Muscle of back (tissue), 13 donors: Measurements from ENCODE around the gene RBM22. TPM values are rescaled to one million over a fixed set of nuclear protein-coding genes. Genes with fewer than 3 reads are reported as not detected.
"Not testable (repeated sequence)": the region's sequence is repeated elsewhere in the genome, so short reads cannot be mapped to it uniquely, and the experiment has no call there.

Experiments used
- DNase-seq, 3 donors: peaks; one replicate each; pipeline versions ENCODE4 v3.0.0 to v3.0.0-alpha.2; 2013
- long read RNA-seq, 9 donors: transcript quantifications; one replicate each; lab custom pipeline, GENCODE V29; 2026
- polyA plus RNA-seq, 10 donors: library from polyadenylated mRNA; unstranded; fragments of 120-200 nt; gene quantifications; one replicate each; pipeline ENCODE4 v1.2.1, GENCODE V29; 2013; ENCODE audit not compliant: insufficient read length in 10 of 10

Gene RBM22
- 10 to 100 TPM; 36.1 to 53.9 (median 45.0) TPM for polyA plus RNA-seq
- long read RNA-seq, donor 1, transcript RBM22-201 (11 exons, 2,342 nt) = major isoform, 5 of 10 reads
- long read RNA-seq, donor 1, partial matches to known transcripts = 0 of 10 reads
- long read RNA-seq, donor 1, other reads (novel, unspliced or antisense) = 0 of 10 reads
- long read RNA-seq, donor 2, transcript RBM22-201 (11 exons, 2,342 nt) = major isoform, 6 of 10 reads
- long read RNA-seq, donor 2, partial matches to known transcripts = 0 of 10 reads
- long read RNA-seq, donor 2, other reads (novel, unspliced or antisense) = 0 of 10 reads
- long read RNA-seq, donor 3 = 0 reads
- long read RNA-seq, donor 4, transcript RBM22-201 (11 exons, 2,342 nt) = major isoform, 5 of 6 reads
- long read RNA-seq, donor 4, partial matches to known transcripts = 0 of 6 reads
- long read RNA-seq, donor 4, other reads (novel, unspliced or antisense) = 0 of 6 reads
- long read RNA-seq, donor 5, transcript RBM22-208 (7 exons, 989 nt) = major isoform, 5 of 21 reads
- long read RNA-seq, donor 5, partial matches to known transcripts = 11 of 21 reads
- long read RNA-seq, donor 5, other reads (novel, unspliced or antisense) = 0 of 21 reads
- long read RNA-seq, donor 6, transcript RBM22-201 (11 exons, 2,342 nt) = major isoform, 6 of 8 reads
- long read RNA-seq, donor 6, partial matches to known transcripts = 0 of 8 reads
- long read RNA-seq, donor 6, other reads (novel, unspliced or antisense) = 0 of 8 reads
- long read RNA-seq, donor 7, partial matches to known transcripts = 0 of 5 reads
- long read RNA-seq, donor 7, other reads (novel, unspliced or antisense) = 0 of 5 reads
- long read RNA-seq, donor 8, transcript RBM22-201 (11 exons, 2,342 nt) = major isoform, 6 of 10 reads
- long read RNA-seq, donor 8, partial matches to known transcripts = 0 of 10 reads
- long read RNA-seq, donor 8, other reads (novel, unspliced or antisense) = 0 of 10 reads
- long read RNA-seq, donor 9, partial matches to known transcripts = 0 of 1 reads
- long read RNA-seq, donor 9, other reads (novel, unspliced or antisense) = 0 of 1 reads

- DNase-seq = peak; percentile 91 to 98 (median 95)
Observed at GRCh38 chr5:150700594-150701377, at the start of gene RBM22. Gene RBM22, minus strand, starts transcription at chr5:150701062. Its CDS starts 77 bp downstream, at chr5:150700985.

DNA sequence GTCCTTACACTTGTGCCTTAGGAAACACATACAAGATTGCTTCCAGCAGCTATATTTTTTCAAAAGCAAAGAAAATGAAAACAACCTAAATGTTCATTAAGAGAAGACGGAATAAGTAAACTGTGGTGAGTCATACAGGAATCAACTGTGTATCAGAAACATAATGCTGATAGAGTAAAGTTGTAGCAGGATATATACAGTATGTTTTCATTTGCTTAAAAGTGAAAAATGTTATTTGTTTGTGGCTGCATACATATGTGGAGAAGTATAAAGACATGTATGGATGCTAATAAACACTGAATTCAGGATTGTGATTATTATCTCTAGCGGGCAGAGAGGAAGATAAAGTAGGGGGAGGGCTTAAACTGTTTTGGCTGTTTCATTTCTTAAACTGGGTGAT is 49.6 kb upstream of the RBM22 start:
- DNase-seq = no peak

DNA sequence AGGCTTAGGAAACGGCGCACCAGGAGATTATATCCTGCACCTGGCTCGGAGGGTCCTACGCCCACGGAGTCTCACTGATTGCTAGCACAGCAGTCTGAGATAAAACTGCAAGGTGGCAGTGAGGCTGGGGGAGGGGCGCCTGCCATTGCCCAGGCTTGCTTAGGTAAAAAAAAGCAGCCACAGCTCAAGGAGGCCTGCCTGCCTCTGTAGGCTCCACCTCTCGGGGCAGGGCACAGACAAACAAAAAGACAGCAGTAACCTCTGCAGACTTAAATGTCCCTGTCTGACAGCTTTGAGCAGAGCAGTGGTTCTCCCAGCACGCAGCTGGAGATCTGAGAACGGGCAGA is 42.3 kb upstream of the RBM22 start:
- DNase-seq = not testable (repeated sequence)

DNA sequence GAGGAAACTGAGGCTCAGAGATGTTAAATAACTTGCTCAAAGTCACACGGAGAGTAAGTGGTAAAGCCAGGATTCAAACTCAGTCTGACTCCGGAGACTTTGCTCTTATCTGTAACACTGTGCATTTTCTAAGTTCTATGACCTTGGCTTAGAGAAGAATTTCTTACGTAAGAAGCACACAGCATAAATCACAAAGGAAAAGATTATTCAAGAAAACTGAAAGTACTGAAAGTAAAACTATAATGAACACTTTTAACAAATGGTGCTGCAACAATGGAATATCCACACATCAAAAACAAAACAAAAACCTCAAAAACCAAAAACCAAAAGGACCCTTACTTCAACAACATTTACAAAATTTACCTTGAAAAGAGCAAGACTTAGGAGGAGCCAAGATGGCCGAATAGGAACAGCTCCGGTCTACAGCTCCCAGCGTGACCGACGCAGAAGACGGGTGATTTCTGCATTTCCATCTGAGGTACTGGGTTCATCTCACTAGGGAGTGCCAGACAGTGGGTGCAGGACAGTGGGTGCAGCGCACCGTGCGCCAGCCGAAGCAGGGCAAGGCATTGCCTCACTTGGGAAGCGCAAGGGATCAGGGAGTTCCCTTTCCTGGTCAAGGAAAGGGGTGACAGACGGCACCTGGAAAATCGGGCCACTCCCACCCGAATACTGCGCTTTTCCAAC is 41.7 kb upstream of the RBM22 start:
- DNase-seq = not testable (repeated sequence)

- no peak for DNase-seq
Observed at GRCh38 chr5:150740992-150741391, 40.1 kb upstream of the RBM22 start.

GRCh38 chr5:150738862-150739261 is 38.0 kb upstream of the RBM22 start:
- no peak for DNase-seq

DNA sequence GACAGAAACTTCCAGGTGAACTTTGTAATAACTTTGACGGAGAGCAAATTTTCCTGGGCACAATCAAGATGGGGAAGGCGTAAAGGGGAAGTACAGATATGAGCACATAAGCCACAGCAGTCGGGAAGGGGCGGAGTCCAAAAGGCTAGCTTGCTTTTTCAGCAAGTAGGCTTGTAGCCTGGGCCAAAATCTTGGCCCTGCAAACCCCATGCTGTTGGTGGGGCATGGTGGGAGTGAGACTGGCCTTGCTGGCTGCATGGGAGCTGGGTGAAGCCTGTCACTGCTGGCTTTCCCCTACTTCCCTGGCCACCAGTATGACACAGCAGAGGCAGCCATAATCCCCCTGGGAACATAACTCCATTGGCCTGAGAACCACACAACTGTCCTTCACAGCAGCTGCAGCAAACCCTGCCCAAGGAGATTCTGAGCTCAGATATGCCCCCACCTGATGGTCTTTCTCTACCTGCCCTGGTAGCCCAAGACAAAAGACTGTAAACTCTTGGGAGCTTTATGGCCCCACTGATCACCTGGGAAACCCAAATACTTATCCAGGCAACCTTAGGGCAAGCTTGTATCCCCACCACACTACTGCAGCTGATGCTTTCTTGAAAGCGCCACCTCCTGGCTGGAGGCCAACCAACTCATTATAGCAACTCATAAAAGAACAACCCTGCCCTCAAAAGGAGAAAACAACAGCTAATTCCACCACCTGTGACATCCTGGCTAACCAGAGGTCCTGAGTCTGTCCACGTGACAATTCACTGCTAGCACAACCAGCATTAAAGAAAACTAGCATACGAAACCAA is 33.9 kb upstream of the RBM22 start:
- peak in 2 of 3 donors; percentile 27 to 47 for DNase-seq

DNA sequence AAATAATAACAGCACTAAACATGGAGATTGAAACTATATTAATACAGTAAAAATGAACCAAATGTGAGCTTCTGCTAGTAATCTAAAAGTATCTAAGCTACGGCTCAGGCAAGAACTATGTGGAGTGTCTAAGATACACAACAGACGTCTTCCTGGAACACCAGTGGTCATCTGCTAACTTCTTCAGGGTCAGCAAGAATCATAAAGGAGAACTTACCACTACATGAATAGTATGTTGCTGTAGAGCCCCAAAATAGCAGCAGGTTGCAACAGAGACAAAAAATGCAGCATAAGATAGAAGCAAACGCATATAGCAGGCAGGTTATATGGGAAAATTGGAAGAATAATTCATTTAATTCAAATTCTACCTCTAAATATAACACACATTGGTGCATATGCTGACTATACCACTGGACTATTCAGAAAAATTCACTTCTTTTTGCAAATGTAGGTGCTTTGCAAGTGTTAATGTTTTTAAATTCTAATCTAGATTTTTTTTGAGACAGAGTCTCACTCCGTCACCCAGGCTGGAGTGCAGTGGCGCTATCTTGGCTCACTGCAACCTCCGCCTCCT is 30.9 kb upstream of the RBM22 start:
- DNase-seq = peak in 2 of 3 donors; percentile 11 to 14

- no peak for DNase-seq
Observed at GRCh38 chr5:150729859-150730258, 29.0 kb upstream of the RBM22 start.

DNA sequence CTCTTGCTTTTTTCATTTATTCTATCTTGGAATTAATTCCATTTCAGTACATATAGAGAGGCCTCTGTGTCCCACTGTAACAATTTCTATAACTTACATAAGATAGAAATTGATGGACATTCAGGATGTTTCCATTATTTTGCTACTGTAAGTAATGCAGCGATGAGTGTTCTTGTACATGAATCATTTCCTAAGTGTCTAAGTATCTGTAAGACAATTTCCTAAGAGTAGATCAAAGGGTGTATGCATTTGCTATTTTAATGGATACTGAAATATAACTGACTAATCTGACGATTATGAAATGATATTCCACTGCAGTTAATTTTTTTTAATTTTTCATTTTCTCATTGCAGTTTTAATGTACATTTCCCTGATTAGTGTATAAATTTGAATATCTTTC is 23.0 kb upstream of the RBM22 start:
- no peak for DNase-seq

GRCh38 chr5:150710165-150710564 is 9.3 kb upstream of the RBM22 start:
- no peak for DNase-seq

DNA sequence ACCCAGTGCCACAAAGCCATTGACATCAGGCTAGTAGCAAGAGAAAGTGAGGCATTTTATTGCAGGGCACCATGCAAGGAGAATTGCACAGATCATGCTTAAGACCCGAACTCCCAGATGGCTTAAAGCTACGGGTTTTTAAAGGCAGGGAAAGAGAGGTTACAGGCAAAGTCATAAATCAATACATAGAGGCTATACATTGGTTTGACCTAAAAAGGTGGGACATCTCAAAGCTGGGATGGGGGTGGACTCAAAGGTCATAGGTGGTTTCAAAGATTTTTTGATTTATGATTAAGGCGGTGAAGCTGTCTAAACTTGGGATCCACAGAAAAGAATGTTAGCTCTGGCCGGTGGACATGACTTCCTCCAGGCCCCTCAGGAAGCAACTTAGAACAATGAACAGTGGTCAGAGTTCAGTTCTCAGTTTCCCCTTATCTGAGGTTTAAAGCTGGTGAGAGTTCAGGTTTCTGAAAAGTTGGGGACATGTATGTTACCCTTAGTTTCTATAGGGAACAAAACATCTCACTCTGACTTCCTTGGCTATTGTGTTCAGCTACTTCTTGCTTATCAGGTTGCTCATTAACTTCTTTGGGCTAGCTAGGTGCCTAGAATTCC is 6.0 kb upstream of the RBM22 start:
- DNase-seq = no peak

DNA sequence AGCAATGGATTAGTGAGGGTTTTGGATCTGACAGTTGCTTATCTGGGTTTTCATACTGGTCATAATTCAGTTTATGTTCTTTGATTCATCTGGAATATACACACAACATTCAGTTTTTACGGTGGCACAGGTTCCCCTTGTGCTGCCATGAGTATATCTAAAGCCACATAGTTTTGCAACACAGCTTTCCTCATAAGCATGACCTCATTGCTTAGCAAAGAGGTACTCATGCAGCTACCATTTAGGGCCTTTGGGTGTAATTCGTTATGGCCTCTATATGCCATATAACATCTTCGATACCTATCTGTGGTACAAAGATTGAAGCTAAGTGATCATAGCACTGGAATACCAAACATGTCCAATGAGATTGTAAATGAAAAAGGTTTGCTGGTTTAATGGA is 2.9 kb upstream of the RBM22 start:
- DNase-seq = no peak

DNA sequence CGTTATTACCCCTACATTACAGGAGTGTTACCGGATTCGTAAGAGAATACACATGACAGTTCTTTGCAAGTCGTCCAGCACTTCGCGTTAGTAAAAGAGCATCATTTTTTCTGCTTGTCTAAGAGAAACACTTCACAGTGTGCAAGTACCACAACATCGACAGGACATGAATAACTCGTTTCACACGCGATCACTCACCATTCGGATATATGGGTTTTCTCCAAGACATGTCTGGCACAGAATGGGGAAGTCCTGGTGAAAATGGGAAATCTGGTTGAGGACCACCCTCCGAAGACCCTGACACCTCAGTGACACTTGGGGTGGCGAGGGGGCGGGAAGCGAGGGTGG is 642 bp downstream of the RBM22 start:
- no peak for DNase-seq

GRCh38 chr5:150694612-150695011 is 6.2 kb downstream of the RBM22 start:
- DNase-seq = peak in 1 of 3 donors; percentile 21

- no peak for DNase-seq
Observed at GRCh38 chr5:150692276-150692675, 8.6 kb downstream of the RBM22 start.

DNA sequence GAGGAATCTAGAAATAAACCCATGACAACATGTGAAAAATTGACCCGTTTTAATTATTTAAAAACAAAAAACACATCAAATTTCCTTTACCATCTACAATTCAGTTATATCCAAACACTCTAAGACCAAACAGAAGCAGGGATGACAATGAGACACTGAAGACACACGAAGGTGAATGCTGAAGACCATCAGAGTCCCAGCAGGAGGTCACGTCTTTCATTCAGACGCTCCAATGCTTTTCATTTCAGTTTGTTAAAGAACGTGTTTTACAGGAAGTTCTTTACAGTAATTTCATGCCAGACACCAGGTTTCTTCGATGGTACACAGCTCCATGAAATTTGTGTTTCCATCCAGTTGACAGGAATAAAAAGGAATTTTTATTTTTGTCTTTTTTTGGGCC is 10.1 kb downstream of the RBM22 start:
- DNase-seq = no peak

- DNase-seq = no peak
Observed at GRCh38 chr5:150689120-150689519, 11.7 kb downstream of the RBM22 start.

DNA sequence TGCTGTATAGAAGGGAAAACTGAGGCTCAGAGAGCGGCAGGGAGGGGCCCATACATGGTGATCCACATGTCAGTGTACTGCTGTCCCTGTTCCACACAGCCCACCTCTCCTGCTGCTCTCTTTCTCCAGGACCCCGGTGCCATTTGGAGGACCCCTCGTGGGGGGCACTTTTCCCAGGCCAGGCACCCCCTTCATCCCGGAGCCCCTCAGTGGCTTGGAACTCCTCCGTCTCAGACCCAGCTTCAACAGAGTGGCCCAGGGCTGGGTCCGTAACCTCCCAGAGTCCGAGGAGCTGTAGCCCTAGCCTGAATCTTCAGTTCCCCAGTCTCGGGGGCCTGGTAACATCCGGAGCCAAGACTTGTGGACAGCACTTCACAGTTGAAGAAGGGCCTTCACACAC is 24.3 kb downstream of the RBM22 start:
- no peak for DNase-seq

DNA sequence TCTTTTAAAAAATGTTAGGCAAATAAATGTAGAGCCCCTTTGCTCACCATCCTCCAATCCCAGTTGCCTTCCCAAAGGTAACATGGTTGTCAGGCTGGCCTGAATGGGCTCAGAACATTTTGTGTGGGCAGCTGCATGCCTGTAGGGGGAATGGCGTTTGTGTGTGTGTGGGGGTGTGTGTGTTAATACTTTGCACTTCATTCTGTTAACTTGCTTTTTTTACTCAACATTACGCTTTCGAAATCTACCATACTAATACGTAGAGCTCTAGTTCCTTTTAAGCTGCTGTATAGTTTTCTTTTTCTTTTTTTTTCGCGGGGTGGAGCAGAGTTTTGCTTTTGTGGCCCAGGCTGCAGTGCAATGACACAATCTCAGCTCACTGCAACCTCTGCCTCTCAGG is 25.8 kb downstream of the RBM22 start:
- no peak for DNase-seq
